ENCODE data around the gene BPIFB6. TPM values are rescaled to one million over a fixed set of nuclear protein-coding genes. Genes with fewer than 3 reads are reported as not detected.

The BPIFB6 gene
- total RNA-seq, 1 experiment from 2014 or later = not detected

- BruUV-seq (replicated peaks) = no TSS peak
- peaks cover 56% of the 10 kb centered on the region for H3K27me3 ChIP-seq (ENCODE audit: insufficient read depth, low read depth)
- H2AFZ ChIP-seq = no peak overlapping the region
- no peak overlapping the region for H3K27ac ChIP-seq
- H3K4me2 ChIP-seq = no peak overlapping the region
- no peaks in the 10 kb centered on the region for H3K36me3 ChIP-seq (ENCODE audit: low read depth)
- ChIA-PET POLR2A (ENCODE audit: unreplicated experiment) (no interaction called here), CTCF (no interaction called here)
- H3K9me3 ChIP-seq (ENCODE audit: insufficient read depth, low read depth) = no peaks in the 10 kb centered on the region
- H3K9me2 ChIP-seq (ENCODE audit: insufficient read depth) = no peaks in the 10 kb centered on the region
- no peak for DNase-seq
- TF ChIP-seq CTCF (conservative IDR thresholded peaks at IDR 0.05) (no peak), EZH2 (IDR thresholded peaks at IDR 0.05; ENCODE audit: low read depth) (no peak)
- intact Hi-C loops (cut with micrococcal nuclease; ENCODE audit: unreplicated experiment) = no loop called here
- H3F3A ChIP-seq (ENCODE audit: insufficient read depth, low read depth) = no peaks in the 10 kb centered on the region
- H4K20me1 ChIP-seq (ENCODE audit: insufficient read depth) = no peaks in the 10 kb centered on the region
- H3K4me3 ChIP-seq = no peak overlapping the region
- no peaks in the 10 kb centered on the region for H3K4me1 ChIP-seq (replicated peaks; ENCODE audit: insufficient read depth)
- no peaks in the 10 kb centered on the region for H3K79me2 ChIP-seq (ENCODE audit: low read depth)
These were observed 9.2 kb upstream of the BPIFB6 start for GRCh38 chr20:33022289-33022688.

- DNase-seq = no peak
- H3K36me3 ChIP-seq (ENCODE audit: low read depth) = no peaks in the 10 kb centered on the region
- no peak overlapping the region for H3K4me3 ChIP-seq
- intact Hi-C loops (cut with micrococcal nuclease; ENCODE audit: unreplicated experiment) = no loop called here
- no peak for TF ChIP-seq EZH2 (IDR thresholded peaks at IDR 0.05; ENCODE audit: low read depth)
- TF ChIP-seq CTCF (conservative IDR thresholded peaks at IDR 0.05) = no peak
- H3K79me2 ChIP-seq (ENCODE audit: low read depth) = no peaks in the 10 kb centered on the region
- H2AFZ ChIP-seq = no peak overlapping the region
- H3K9me2 ChIP-seq (ENCODE audit: insufficient read depth) = no peaks in the 10 kb centered on the region
- no peaks in the 10 kb centered on the region for H3K4me1 ChIP-seq (replicated peaks; ENCODE audit: insufficient read depth)
- no TSS peak for BruUV-seq (replicated peaks)
- H3K27ac ChIP-seq = no peak overlapping the region
- no peak overlapping the region for H3K4me2 ChIP-seq
- ChIA-PET POLR2A (ENCODE audit: unreplicated experiment) (no interaction called here), CTCF (no interaction called here)
- H3K27me3 ChIP-seq (ENCODE audit: insufficient read depth, low read depth) = peaks cover 54% of the 10 kb centered on the region
- H4K20me1 ChIP-seq (ENCODE audit: insufficient read depth) = no peaks in the 10 kb centered on the region
- no peaks in the 10 kb centered on the region for H3F3A ChIP-seq (ENCODE audit: insufficient read depth, low read depth)
- no peaks in the 10 kb centered on the region for H3K9me3 ChIP-seq (ENCODE audit: insufficient read depth, low read depth)
These were observed 8.6 kb upstream of the BPIFB6 start for GRCh38 chr20:33022694-33023438.

GRCh38 chr20:33023439-33024242, 7.8 kb upstream of the BPIFB6 start:
- no peak for TF ChIP-seq CTCF (conservative IDR thresholded peaks at IDR 0.05)
- TF ChIP-seq EZH2 (IDR thresholded peaks at IDR 0.05; ENCODE audit: low read depth) = no peak
- H3K4me3 ChIP-seq = no peak overlapping the region
- no peak overlapping the region for H3K27ac ChIP-seq
- H2AFZ ChIP-seq = no peak overlapping the region
- ChIA-PET CTCF (no interaction called here), POLR2A (ENCODE audit: unreplicated experiment) (no interaction called here)
- H3K9me3 ChIP-seq (ENCODE audit: insufficient read depth, low read depth) = no peaks in the 10 kb centered on the region
- H3K27me3 ChIP-seq (ENCODE audit: insufficient read depth, low read depth) = peaks cover 54% of the 10 kb centered on the region
- H3F3A ChIP-seq (ENCODE audit: insufficient read depth, low read depth) = no peaks in the 10 kb centered on the region
- H3K9me2 ChIP-seq (ENCODE audit: insufficient read depth) = no peaks in the 10 kb centered on the region
- H3K4me1 ChIP-seq (replicated peaks; ENCODE audit: insufficient read depth) = no peaks in the 10 kb centered on the region
- no TSS peak for BruUV-seq (replicated peaks)
- intact Hi-C loops (cut with micrococcal nuclease; ENCODE audit: unreplicated experiment) = no loop called here
- no peak overlapping the region for H3K4me2 ChIP-seq
- H4K20me1 ChIP-seq (ENCODE audit: insufficient read depth) = no peaks in the 10 kb centered on the region
- no peaks in the 10 kb centered on the region for H3K79me2 ChIP-seq (ENCODE audit: low read depth)
- DNase-seq = no peak
- H3K36me3 ChIP-seq (ENCODE audit: low read depth) = no peaks in the 10 kb centered on the region
